IPS-18a (cell line): ENCODE results near the gene DOCK4.

Experiments used
- H3K27ac ChIP-seq: one replicate; pipeline ENCODE4 v1.5.1; 2013; ENCODE audit warnings: low read length
- H3K27me3 ChIP-seq: one replicate; pipeline ENCODE4 v1.6.1; 2013; ENCODE audit warnings: mild to moderate bottlenecking, low read length; ENCODE audit not compliant: control insufficient read depth, insufficient read depth
- H3K36me3 ChIP-seq: one replicate; pipeline ENCODE4 v1.6.1; 2013; ENCODE audit warnings: low read depth, low read length; ENCODE audit not compliant: control insufficient read depth
- H3K4me1 ChIP-seq: one replicate; pipeline ENCODE4 v1.6.1; 2013; ENCODE audit warnings: low read depth, low read length; ENCODE audit not compliant: control insufficient read depth
- H3K4me3 ChIP-seq: one replicate; pipeline ENCODE4 v1.5.1; 2013; ENCODE audit warnings: low read length
- H3K9ac ChIP-seq: one replicate; pipeline ENCODE4 v1.6.1; 2013; ENCODE audit warnings: mild to moderate bottlenecking, low read length, moderate library complexity
- H3K9me3 ChIP-seq: one replicate; pipeline ENCODE4 v1.6.1; 2013; ENCODE audit warnings: low read depth, low read length; ENCODE audit not compliant: control insufficient read depth

DOCK4 gene

DNA sequence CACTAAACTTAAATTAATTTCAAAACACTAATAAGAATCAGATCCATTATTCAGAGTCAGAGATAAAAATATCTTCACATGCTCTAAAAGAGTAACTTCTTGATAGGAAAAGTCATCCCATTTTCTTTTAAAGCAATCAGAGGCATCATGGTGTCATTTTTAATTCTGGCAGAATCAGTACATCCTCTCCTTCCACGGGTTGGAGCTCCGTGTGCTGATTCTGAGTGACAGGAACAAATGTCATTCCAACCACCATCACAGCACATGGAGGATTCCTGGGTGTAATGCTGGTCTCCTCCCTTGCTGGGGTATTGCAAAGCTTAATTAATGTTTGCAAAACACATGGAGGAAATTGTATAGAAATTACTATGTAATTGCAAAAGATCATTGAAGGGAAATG lies 529.4 kb downstream of the DOCK4 start:
- no peak overlapping the region for H3K9ac ChIP-seq
- H3K27ac ChIP-seq: no peak overlapping the region
- H3K9me3 ChIP-seq: no peaks in the 10 kb centered on the region
- H3K4me1 ChIP-seq: no peaks in the 10 kb centered on the region
- H3K4me3 ChIP-seq: no peak overlapping the region
- H3K27me3 ChIP-seq: no peaks in the 10 kb centered on the region
- H3K36me3 ChIP-seq: no peaks in the 10 kb centered on the region
